Naive B cell (primary cell): ENCODE results near the gene HMG20B. TPM values are rescaled to one million over a fixed set of nuclear protein-coding genes. Genes with fewer than 3 reads are reported as not detected.
"Not testable (repeated sequence)": the region's sequence is repeated elsewhere in the genome, so short reads cannot be mapped to it uniquely, and the experiment has no call there.

Experiments
- ATAC-seq, 2 donors: fragments of 150-1000 bp; cut with Tn5 transposase; 2 replicates each; pipeline ENCODE4 v1.10.0; 2021; ENCODE audit warnings: low read depth in 2 of 2, mild to moderate bottlenecking in 2 of 2, moderate library complexity in 2 of 2
- DNase-seq: peaks from one replicate; pipeline ENCODE4 v3.0.0; 2022
- H3K27ac Mint-ChIP-seq, 6 donors: one replicate each; pipeline ENCODE4 v1.8.0; 2020 to 2022; ENCODE audit warnings: mild to moderate bottlenecking in 6 of 6, mixed read lengths in 6 of 6, moderate library complexity in 5 of 6, inconsistent platforms in 2 of 6
- H3K27me3 Mint-ChIP-seq, 3 donors: one replicate each; pipeline ENCODE4 v1.8.0; 2021 to 2022; ENCODE audit warnings: mixed read lengths in 3 of 3, mild to moderate bottlenecking in 1 of 3
- H3K36me3 Mint-ChIP-seq, 2 donors: one replicate each; pipeline ENCODE4 v1.8.0; 2020 to 2022; ENCODE audit warnings: mixed read lengths in 2 of 2, inconsistent platforms in 1 of 2, mild to moderate bottlenecking in 1 of 2
- H3K4me1 Mint-ChIP-seq, 3 donors: one replicate each; pipeline ENCODE4 v1.8.0; 2020 to 2022; ENCODE audit warnings: mixed read lengths in 3 of 3, inconsistent platforms in 1 of 3, mild to moderate bottlenecking in 1 of 3, moderate library complexity in 1 of 3
- H3K4me3 Mint-ChIP-seq, 8 donors: one replicate each; pipeline ENCODE4 v1.8.0; 2020 to 2022; ENCODE audit warnings: mild to moderate bottlenecking in 8 of 8, mixed read lengths in 8 of 8, moderate library complexity in 8 of 8, inconsistent platforms in 2 of 8
- H3K9me3 Mint-ChIP-seq, 7 donors: one replicate each; pipeline ENCODE4 v1.8.0; 2020 to 2022; ENCODE audit warnings: mixed read lengths in 7 of 7, mild to moderate bottlenecking in 5 of 7, inconsistent platforms in 2 of 7, moderate library complexity in 1 of 7
- polyA plus RNA-seq, 6 donors: library from polyadenylated mRNA; unstranded; fragments of 300-500 nt; fragmentation: Illumina TruSeq; gene quantifications; one replicate each; pipeline ENCODE4 v1.2.3, GENCODE V29; 2021; ENCODE audit warnings: low read depth in 6 of 6

Gene HMG20B
- 10 to 100 TPM; 36.4 to 46.9 (median 44.3) TPM for polyA plus RNA-seq

DNA sequence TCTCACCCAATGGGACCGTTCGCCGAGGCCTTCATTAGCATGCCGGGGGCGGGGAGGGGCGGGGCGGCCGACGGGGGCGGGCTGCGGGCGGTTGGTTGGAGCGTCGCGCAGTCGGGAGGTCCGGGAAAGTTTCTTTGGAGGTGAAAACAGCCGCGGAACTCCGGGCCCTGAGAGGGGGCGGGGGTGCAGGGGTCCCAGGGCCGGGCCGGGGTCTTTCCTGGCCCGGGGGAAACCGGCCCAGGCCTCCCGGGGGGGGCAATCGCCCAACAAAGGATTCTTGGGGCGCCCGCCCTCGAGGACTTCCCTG, at the start of gene HMG20B:
TSS of gene HMG20B (plus strand) at position 90 of the 307 bp plus-strand sequence. CDS start 366 bp downstream, outside the sequence.
- Mint-ChIP-seq H3K36me3 (peaks cover 0 to 7% of the 10 kb centered on the region in 2 donors), H3K27me3 (no peaks in the 10 kb centered on the region), H3K4me1 (peaks cover 20 to 24% (median 21%) of the 10 kb centered on the region in 3 donors), H3K4me3 (peak within 1 kb of the TSS; percentile 74 to 92 (median 86)), H3K27ac (peak within 1 kb of the TSS; percentile 33 to 77 (median 72)), H3K9me3 (no peaks in the 10 kb centered on the region)
- DNase-seq (no peak), ATAC-seq (no peak)

DNA sequence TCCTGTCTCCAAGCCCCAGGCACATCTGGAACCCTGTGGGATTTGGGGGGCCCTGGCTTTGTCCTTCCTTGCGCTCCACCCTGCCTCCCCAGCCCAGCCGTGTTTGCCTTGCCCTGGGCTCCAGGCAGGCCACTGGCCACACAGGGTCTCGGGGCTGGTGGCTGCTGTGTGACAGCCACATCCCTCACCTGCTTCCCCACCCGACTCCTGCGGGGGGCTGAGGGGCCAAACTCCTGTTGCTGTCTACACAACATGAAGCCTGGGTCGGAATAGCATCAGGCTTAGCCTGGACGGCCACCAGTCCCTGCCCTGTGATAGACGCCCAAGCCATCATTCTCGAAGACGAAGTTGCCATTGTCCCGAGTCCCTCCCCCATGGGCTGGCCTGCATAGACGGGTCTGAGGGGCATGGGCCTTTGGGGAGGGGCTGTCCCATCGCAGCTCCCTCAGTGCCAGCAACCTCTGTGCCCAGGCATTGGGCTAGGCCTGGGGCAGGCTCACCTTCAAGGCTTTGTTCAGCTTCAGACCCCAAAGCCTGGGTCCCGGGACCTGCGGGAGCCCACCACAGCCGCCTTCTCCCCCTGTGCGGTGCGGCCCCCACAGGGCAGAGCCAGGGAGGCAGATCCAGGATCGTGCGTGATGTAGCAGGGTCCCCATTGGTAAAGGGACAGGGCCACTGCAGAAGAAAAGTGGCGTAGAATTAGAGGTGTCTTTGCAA, 49.2 kb upstream of the HMG20B start:
- no peak for ATAC-seq
- Mint-ChIP-seq H3K36me3 (peaks cover 0 to 4% of the 10 kb centered on the region in 2 donors), H3K27me3 (no peaks in the 10 kb centered on the region), H3K9me3 (no peaks in the 10 kb centered on the region), H3K4me1 (peaks cover 11 to 14% (median 14%) of the 10 kb centered on the region in 3 donors), H3K27ac (no peak overlapping the region), H3K4me3 (no peak overlapping the region)
- DNase-seq, result no peak

DNA sequence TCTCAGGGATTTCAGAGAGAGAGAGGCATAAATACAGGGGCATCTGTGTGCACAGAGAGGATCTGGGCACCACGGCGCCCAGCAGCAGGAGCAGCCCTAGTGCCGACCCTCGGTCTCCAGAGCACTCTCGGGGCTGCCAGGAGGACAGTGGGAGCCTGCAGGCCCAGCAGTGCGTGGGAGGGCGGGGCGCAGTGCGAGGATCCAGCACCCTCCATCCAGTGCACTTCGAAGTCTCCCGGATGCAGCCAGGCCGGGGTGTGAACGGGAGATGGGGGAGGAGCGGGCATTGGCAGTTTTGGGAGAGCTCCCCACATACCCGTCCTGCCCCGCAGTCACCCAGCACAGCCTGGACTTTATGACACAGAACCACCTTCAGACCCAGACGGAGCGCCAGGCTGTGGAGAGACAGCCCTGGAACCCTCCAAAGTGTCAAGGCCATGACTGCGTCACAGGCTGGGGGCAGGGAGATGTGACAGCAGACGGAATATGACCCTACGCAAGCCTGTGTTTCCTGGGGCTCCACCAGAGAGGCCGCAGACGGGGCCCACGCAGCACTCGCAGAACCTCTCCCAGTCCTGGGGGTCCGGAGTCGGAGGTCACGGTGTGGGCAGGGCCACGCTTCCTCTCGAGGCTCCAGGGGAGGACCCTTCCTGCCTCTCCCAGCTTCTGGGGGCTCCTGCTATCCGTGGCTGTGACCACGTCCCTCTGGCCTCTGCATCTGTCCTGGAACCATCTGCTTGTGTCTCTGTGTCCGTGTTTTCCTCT, 48.5 kb upstream of the HMG20B start:
- peak overlapping the region in 1 of 8 donors; percentile 15 for H3K4me3 Mint-ChIP-seq
- peaks cover 0 to 4% of the 10 kb centered on the region in 2 donors for H3K36me3 Mint-ChIP-seq
- peak overlapping the region in 2 of 6 donors; percentile 60 to 69 for H3K27ac Mint-ChIP-seq
- no peak for ATAC-seq
- peaks cover 7 to 14% (median 14%) of the 10 kb centered on the region in 3 donors for H3K4me1 Mint-ChIP-seq
- no peaks in the 10 kb centered on the region for H3K27me3 Mint-ChIP-seq
- H3K9me3 Mint-ChIP-seq, result no peaks in the 10 kb centered on the region
- no peak for DNase-seq

DNA sequence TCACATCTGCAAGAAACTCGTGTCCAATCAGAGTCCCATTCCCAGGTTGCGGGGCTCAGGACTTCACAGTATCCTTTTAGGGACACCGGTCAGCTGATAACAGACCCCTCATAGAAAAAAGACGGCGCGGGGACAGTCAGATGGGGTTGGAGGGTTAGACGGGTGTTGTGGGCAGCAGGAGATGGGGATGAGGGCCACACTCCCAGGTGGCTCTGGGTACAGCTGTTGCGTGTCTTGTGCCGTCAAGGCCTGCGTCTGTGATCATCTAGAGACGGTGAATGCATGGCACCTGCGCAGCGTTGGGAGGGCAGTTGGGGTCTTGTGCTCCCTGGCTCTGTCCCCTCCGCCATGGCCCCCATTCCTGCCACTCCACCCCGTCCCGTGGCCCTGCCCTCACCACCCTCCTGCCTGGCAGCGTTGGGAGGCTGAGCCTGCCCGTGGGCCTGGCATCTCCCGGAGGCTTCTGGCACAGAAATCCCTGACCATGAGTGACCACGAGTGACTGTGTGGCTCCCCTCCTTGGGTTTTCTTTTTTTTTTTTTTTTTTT, 47.8 kb upstream of the HMG20B start:
- no peaks in the 10 kb centered on the region for H3K27me3 Mint-ChIP-seq
- no peak for ATAC-seq

DNA sequence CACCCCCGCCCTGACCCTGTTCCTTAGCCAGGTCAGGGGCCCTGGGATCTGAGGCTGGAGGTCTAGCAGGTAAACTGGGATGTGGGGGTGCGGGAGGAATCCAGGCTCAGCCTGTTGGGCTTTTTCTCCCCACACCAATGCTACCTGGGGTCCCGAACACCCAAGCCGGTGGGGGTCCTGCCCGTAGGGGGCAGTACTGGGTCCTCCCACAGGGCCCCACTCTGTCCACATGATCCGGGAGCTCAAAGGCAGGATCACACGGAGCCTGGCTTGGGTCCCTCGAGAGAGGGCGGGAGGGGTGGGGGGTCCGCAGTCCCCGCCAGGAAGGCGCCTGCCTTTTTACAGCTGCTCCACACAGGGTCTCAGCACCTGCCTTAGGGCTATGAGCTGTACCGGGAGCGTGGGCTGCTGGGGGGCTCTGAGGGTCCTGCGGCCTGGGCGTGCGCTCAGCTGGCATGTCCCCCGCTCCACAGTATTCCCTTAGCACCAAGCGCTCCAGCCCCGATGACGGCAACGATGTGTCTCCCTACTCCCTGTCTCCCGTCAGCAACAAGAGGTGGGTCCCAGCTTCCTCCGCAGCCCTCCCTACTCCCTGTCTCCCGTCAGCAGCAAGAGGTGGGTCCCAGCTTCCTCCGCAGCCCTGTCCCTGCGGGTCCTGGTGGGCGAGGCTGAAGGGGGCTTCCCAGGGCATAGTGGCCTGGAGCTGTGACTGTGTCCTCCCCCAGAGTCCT, 46.1 kb upstream of the HMG20B start:
- ATAC-seq (no peak), DNase-seq (no peak)
- H3K27me3 Mint-ChIP-seq, result no peaks in the 10 kb centered on the region
- no peaks in the 10 kb centered on the region for H3K36me3 Mint-ChIP-seq
- peak overlapping the region in 1 of 6 donors; percentile 67 for H3K27ac Mint-ChIP-seq
- H3K9me3 Mint-ChIP-seq, result no peaks in the 10 kb centered on the region
- peak overlapping the region in 1 of 8 donors; percentile 61 for H3K4me3 Mint-ChIP-seq
- H3K4me1 Mint-ChIP-seq, result peaks cover 0 to 9% (median 0%) of the 10 kb centered on the region in 3 donors

More for the DNA sequence above, 47.8 kb upstream of the HMG20B start:
- no peaks in the 10 kb centered on the region for H3K9me3 Mint-ChIP-seq
- peaks cover 4 to 14% (median 9%) of the 10 kb centered on the region in 3 donors for H3K4me1 Mint-ChIP-seq
- peak overlapping the region in 1 of 6 donors; percentile 60 for H3K27ac Mint-ChIP-seq
- no peak for DNase-seq
- H3K4me3 Mint-ChIP-seq, result no peak overlapping the region
- peaks cover 0 to 4% of the 10 kb centered on the region in 2 donors for H3K36me3 Mint-ChIP-seq

DNA sequence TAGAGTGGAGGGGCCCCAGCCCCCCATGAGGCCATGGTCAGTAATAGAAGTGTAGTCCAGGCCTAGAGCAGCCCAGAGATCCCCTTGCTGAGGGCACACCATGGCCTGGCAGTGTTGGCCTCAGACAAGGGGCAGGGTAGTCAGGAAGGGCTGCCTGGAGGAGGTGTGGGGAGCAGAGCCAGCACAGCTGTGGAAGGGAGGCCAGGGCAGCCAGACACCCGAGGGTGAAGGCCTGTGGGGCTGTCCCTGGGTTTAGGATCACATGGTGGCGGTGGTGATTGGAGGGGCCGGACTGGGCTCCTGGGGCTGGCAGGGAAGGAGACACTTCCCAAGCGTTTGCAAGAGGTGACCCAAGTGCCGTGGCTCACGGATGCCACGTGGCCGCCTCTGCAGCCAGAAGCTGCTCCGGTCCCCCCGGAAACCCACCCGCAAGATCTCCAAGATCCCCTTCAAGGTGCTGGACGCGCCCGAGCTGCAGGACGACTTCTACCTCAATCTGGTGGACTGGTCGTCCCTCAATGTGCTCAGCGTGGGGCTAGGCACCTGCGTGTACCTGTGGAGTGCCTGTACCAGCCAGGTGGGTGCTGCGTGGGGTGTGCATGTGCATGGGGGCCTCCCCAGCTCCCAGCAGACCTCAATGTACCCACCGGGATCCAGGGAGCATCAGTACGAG, 45.4 kb upstream of the HMG20B start:
- no peak for DNase-seq
- Mint-ChIP-seq H3K4me3 (no peak overlapping the region), H3K4me1 (peaks cover 0 to 4% (median 0%) of the 10 kb centered on the region in 3 donors), H3K36me3 (no peaks in the 10 kb centered on the region), H3K27ac (peak overlapping the region in 1 of 6 donors; percentile 67), H3K9me3 (no peaks in the 10 kb centered on the region), H3K27me3 (no peaks in the 10 kb centered on the region)
- no peak for ATAC-seq

DNA sequence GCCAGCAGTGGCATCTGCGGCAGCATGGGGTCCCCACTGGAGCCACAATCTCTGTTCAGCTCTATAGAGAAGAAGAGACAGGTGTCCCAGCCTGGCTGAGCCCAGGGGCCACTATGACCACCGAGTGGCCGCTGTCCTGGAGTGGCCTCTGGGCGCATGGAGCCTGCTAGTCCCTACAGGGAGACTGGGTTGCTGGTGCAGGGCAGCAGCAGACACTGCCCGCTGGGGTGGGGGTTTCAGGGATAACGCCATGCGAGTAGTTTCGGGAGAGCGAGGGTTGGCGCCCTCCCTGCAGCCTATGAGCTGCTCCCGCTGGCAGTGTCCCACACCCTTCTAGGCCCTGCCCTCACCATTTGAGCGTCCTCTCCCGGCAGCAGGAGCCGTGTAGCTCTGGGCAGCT, 44.7 kb upstream of the HMG20B start:
- no peak overlapping the region for H3K4me3 Mint-ChIP-seq
- no peak for ATAC-seq
- no peaks in the 10 kb centered on the region for H3K36me3 Mint-ChIP-seq
- H3K27ac Mint-ChIP-seq, result no peak overlapping the region
- H3K4me1 Mint-ChIP-seq, result peaks cover 0 to 4% (median 0%) of the 10 kb centered on the region in 3 donors
- H3K27me3 Mint-ChIP-seq, result no peaks in the 10 kb centered on the region
- no peaks in the 10 kb centered on the region for H3K9me3 Mint-ChIP-seq
- DNase-seq, result no peak

DNA sequence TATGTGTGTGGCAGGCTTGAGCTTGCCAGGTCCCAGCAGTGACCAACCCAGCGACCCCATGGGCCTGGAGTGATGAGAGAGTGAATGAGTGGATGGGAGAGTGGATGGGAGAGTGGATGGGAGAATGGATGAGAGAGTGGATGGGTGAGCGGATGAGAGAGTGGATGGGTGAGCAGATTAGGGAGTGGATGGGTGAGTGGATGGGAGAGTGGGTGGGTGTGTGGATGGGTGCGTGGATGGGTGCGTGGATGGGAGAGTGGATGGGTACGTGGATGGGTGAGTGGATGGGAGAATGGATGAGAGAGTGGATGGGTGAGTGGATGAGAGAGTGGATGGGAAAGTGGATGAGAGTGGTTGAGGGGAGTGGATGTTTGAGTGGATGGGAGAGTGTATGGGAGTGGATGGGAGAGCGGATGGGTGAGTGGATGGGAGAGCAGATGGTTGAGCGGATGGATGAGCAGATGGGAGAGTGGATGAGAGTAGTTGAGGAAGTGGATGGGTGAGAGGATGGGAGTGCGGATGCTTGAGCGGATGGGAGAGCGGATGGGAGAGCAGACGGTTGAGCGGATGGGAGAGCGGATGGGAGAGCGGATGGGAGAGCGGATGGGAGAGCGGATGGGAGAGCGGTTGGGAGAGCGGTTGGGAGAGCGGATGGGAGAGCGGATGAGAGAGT, 44.1 kb upstream of the HMG20B start:
- H3K4me1 Mint-ChIP-seq, result peaks cover 0 to 4% (median 0%) of the 10 kb centered on the region in 3 donors
- no peak overlapping the region for H3K4me3 Mint-ChIP-seq
- ATAC-seq, result no peak
- no peak for DNase-seq
- no peak overlapping the region for H3K27ac Mint-ChIP-seq
- H3K36me3 Mint-ChIP-seq, result no peaks in the 10 kb centered on the region
- H3K9me3 Mint-ChIP-seq, result no peaks in the 10 kb centered on the region
- H3K27me3 Mint-ChIP-seq, result no peaks in the 10 kb centered on the region

DNA sequence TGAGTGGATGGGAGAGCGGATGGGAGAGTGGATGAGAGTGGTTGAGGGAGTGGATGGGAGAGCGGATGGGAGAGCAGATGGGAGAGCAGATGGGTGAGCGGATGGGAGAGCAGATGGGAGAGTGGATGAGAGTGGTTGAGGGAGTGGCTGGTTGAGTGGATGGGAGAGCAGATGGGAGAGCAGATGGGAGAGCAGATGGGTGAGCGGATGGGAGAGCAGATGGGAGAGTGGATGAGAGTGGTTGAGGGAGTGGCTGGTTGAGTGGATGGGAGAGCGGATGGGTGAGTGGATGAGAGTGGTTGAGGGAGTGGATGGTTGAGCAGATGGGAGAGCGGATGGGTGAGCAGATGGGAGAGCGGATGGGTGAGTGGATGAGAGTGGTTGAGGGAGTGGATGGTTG, 43.4 kb upstream of the HMG20B start:
- H3K27ac Mint-ChIP-seq, DNase-seq, H3K27me3 Mint-ChIP-seq, H3K4me1 Mint-ChIP-seq, H3K36me3 Mint-ChIP-seq, H3K4me3 Mint-ChIP-seq, H3K9me3 Mint-ChIP-seq, ATAC-seq: not testable (repeated sequence)

DNA sequence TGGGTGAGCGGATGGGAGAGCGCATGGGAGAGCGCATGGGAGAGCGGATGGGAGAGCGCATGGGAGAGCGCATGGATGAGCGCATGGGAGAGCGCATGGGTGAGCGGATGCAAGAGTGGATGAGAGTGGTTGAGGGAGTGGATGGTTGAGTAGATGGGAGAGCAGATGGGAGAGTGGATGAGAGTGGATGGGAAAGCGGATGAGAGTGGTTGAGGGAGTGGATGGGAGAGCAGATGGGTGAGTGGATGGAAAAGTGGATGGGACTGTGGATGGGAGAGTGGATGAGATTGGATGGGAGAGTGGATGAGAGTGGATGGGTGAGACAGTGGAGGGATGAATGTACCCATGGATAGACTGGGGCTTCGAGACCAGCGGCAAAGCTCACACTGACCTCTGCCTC, 42.4 kb upstream of the HMG20B start:
- no peaks in the 10 kb centered on the region for H3K27me3 Mint-ChIP-seq
- no peaks in the 10 kb centered on the region for H3K9me3 Mint-ChIP-seq
- H3K27ac Mint-ChIP-seq, result no peak overlapping the region
- no peak overlapping the region for H3K4me3 Mint-ChIP-seq
- ATAC-seq (no peak), DNase-seq (no peak)
- H3K4me1 Mint-ChIP-seq, result no peaks in the 10 kb centered on the region
- H3K36me3 Mint-ChIP-seq, result no peaks in the 10 kb centered on the region

DNA sequence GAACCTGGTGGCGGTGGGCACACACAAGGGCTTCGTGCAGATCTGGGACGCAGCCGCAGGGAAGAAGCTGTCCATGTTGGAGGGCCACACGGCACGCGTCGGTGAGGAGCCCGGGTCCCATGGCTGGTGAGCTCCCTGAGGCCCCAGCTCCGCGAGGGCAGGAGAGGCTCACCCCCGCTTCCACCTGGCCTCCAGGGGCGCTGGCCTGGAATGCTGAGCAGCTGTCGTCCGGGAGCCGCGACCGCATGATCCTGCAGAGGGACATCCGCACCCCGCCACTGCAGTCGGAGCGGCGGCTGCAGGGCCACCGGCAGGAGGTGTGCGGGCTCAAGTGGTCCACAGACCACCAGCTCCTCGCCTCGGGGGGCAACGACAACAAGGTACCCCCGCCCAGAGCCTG, 41.0 kb upstream of the HMG20B start:
- DNase-seq (no peak), ATAC-seq (no peak)
- no peak overlapping the region for H3K27ac Mint-ChIP-seq
- no peak overlapping the region for H3K4me3 Mint-ChIP-seq
- H3K36me3 Mint-ChIP-seq, result no peaks in the 10 kb centered on the region
- H3K4me1 Mint-ChIP-seq, result no peaks in the 10 kb centered on the region
- no peaks in the 10 kb centered on the region for H3K27me3 Mint-ChIP-seq
- no peaks in the 10 kb centered on the region for H3K9me3 Mint-ChIP-seq

DNA sequence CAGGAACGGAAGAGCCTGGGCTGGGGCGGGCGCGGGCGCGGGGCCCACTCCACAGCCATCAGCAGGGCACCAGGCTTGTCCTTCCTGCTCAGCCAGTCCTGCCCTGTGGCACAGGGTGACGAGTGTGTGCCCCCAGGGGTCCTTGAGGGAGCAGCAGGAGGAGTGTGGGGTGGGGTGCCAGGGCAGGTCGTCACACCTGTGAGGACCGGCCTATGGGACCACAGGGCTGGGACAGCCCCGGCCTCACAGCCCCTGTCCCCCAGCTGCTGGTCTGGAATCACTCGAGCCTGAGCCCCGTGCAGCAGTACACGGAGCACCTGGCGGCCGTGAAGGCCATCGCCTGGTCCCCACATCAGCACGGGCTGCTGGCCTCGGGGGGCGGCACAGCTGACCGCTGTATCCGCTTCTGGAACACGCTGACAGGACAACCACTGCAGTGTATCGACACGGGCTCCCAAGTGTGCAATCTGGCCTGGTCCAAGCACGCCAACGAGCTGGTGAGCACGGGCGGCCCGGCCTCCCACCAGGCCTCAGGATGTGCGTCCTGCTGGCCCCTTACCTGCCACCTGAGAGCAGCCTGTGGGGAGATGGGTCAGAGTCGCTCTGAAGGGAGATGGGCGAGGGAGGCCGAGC, 40.5 kb upstream of the HMG20B start:
- H3K4me3 Mint-ChIP-seq, result no peak overlapping the region
- H3K27ac Mint-ChIP-seq, result no peak overlapping the region
- no peaks in the 10 kb centered on the region for H3K4me1 Mint-ChIP-seq
- no peaks in the 10 kb centered on the region for H3K27me3 Mint-ChIP-seq
- no peaks in the 10 kb centered on the region for H3K9me3 Mint-ChIP-seq
- H3K36me3 Mint-ChIP-seq, result no peaks in the 10 kb centered on the region
- DNase-seq, result no peak
- ATAC-seq, result no peak
